SK-N-SH (cell line): ENCODE results near the gene GAB2. TPM values are rescaled to one million over a fixed set of nuclear protein-coding genes. Genes with fewer than 3 reads are reported as not detected.

ENCODE experiments used
- CTCF ChIA-PET: fragments of 300-600, 350-600 bp; formaldehyde crosslinking; extraction: SDS; loops from one replicate; lab custom pipeline; 2021; lab: Yijun Ruan, JAX
- POLR2A ChIA-PET: fragments of 350-600 bp; sonication (Branson Sonifier 250); formaldehyde crosslinking; extraction: SDS; loops from one replicate; lab custom pipeline; 2020; ENCODE audit warnings: antibody characterized with exemption, inconsistent platforms; lab: Yijun Ruan, JAX
- DNase-seq: peaks from one replicate; pipeline ENCODE4 v3.0.0; 2012
- H2AFZ ChIP-seq: fragments of 200-600 bp; sonication (generic); 2 replicates; pipeline ENCODE4 v1.8.1; 2016; ENCODE audit warnings: antibody characterized with exemption, mild to moderate bottlenecking, low read depth
- H3F3A ChIP-seq: fragments of 200-600 bp; sonication (generic); replicated peaks from 2 replicates; pipeline ENCODE3; 2016; ENCODE audit warnings: antibody characterized with exemption, mild to moderate bottlenecking; ENCODE audit not compliant: insufficient read depth
- H3K27ac ChIP-seq, 2 experiments: fragments of 200-500 bp in 1 of 2; fragments of 200-600 bp in 1 of 2; sonication (Bioruptor generic) in 1 of 2; sonication (generic), shearing (Covaris generic) in 1 of 2; 2 replicates each; pipeline versions ENCODE4 v1.5.1 to v1.6.1; 2014 to 2016; ENCODE audit warnings: low read depth in 2 of 2, inconsistent platforms in 1 of 2, low read length in 1 of 2, mild to moderate bottlenecking in 1 of 2, mixed read lengths in 1 of 2
- H3K27me3 ChIP-seq: fragments of 200-600 bp; sonication (generic), shearing (Covaris generic); 2 replicates; pipeline ENCODE4 v1.6.1; 2016; ENCODE audit warnings: mixed run types; ENCODE audit not compliant: insufficient read depth
- H3K36me3 ChIP-seq, 2 experiments: fragments of 200-500 bp in 1 of 2; fragments of 200-600 bp in 1 of 2; sonication (Bioruptor generic) in 1 of 2; sonication (generic) in 1 of 2; replicated peaks in 1 of 2; 2 replicates each; pipeline versions ENCODE3 to v1.5.1; 2014 to 2016; ENCODE audit warnings: low read length in 1 of 2, mild to moderate bottlenecking in 1 of 2; ENCODE audit not compliant: insufficient read depth in 2 of 2, control insufficient read depth in 1 of 2
- H3K4me1 ChIP-seq, 2 experiments: fragments of 200-500 bp in 1 of 2; fragments of 200-600 bp in 1 of 2; sonication (Bioruptor generic) in 1 of 2; sonication (generic), shearing (Covaris generic) in 1 of 2; 2 replicates each; pipeline versions ENCODE4 v1.5.1 to v1.6.1; 2014 to 2016; ENCODE audit warnings: low read depth in 1 of 2, low read length in 1 of 2, mixed run types in 1 of 2; ENCODE audit not compliant: insufficient read depth in 2 of 2, control insufficient read depth in 1 of 2
- H3K4me2 ChIP-seq: fragments of 200-600 bp; sonication (generic), shearing (Covaris generic); 2 replicates; pipeline ENCODE4 v1.6.1; 2017; ENCODE audit warnings: mixed run types
- H3K4me3 ChIP-seq, 2 experiments: fragments of 200-500 bp in 1 of 2; fragments of 200-600 bp in 1 of 2; sonication (Bioruptor generic) in 1 of 2; sonication (generic), shearing (Covaris generic) in 1 of 2; 2 replicates each; pipeline versions ENCODE4 v1.5.1 to v1.8.1; 2014 to 2016; ENCODE audit warnings: low read depth in 2 of 2, inconsistent platforms in 1 of 2, low read length in 1 of 2, mild to moderate bottlenecking in 1 of 2, mixed read lengths in 1 of 2, moderate library complexity in 1 of 2
- H3K79me2 ChIP-seq: fragments of 200-600 bp; sonication (generic); 2 replicates; pipeline ENCODE4 v1.8.1; 2017; ENCODE audit warnings: mild to moderate bottlenecking; ENCODE audit not compliant: insufficient read depth
- H3K9ac ChIP-seq: fragments of 200-600 bp; sonication (generic); 2 replicates; pipeline ENCODE4 v1.6.1; 2017; ENCODE audit warnings: mixed run types
- H3K9me2 ChIP-seq: fragments of 200-600 bp; sonication (generic); 2 replicates; pipeline ENCODE4 v1.6.1; 2017; ENCODE audit warnings: mixed run types
- H3K9me3 ChIP-seq: fragments of 200-600 bp; sonication (generic); 2 replicates; pipeline ENCODE4 v1.6.1; 2017; ENCODE audit warnings: mixed run types, mild to moderate bottlenecking, moderate library complexity
- H4K20me1 ChIP-seq: fragments of 200-600 bp; sonication (generic); 2 replicates; pipeline ENCODE4 v1.6.1; 2017; ENCODE audit warnings: mild to moderate bottlenecking, mixed run types; ENCODE audit not compliant: insufficient read depth
- CHD2 ChIP-seq: fragments of 150-350 bp; IDR thresholded peaks from 2 replicates; pipeline ENCODE4 v1.6.1; 2018; ENCODE audit warnings: low read length; ENCODE audit not compliant: partially characterized antibody
- FOSL2 ChIP-seq: IDR thresholded peaks from 2 replicates; pipeline ENCODE4 v1.4.0; 2012; ENCODE audit warnings: low read depth, mild to moderate bottlenecking, moderate library complexity, borderline replicate concordance
- FOXJ3 ChIP-seq: sonication (generic); formaldehyde crosslinking; IDR thresholded peaks from 2 replicates; pipeline ENCODE4 v1.5.1; 2020; ENCODE audit warnings: mild to moderate bottlenecking, missing genetic modification reagents
- FOXM1 ChIP-seq: IDR thresholded peaks from 2 replicates; pipeline ENCODE4 v1.4.0; 2012; ENCODE audit warnings: low read depth, mild to moderate bottlenecking
- GABPA ChIP-seq: IDR thresholded peaks from 2 replicates; pipeline ENCODE4 v1.4.0; 2012; ENCODE audit warnings: low read depth, mild to moderate bottlenecking
- GATA2 ChIP-seq: sonication (generic); formaldehyde crosslinking; IDR thresholded peaks from 2 replicates; pipeline ENCODE4 v1.5.0; 2020; ENCODE audit warnings: mild to moderate bottlenecking, missing genetic modification reagents
- IRF3 ChIP-seq: fragments of 150-350 bp; IDR thresholded peaks from 2 replicates; pipeline ENCODE4 v1.6.1; 2016; ENCODE audit warnings: mild to moderate bottlenecking, low read depth, low read length
- JUND ChIP-seq: IDR thresholded peaks from 2 replicates; pipeline ENCODE4 v1.4.0; 2012
- MAX ChIP-seq: IDR thresholded peaks from 2 replicates; pipeline ENCODE4 v1.4.0; 2012; ENCODE audit warnings: low read depth
- MEF2A ChIP-seq: IDR thresholded peaks from 2 replicates; pipeline ENCODE4 v1.4.0; 2012; ENCODE audit warnings: low read depth, borderline replicate concordance
- MXI1 ChIP-seq: IDR thresholded peaks from 2 replicates; pipeline ENCODE4 v1.6.1; 2012; ENCODE audit warnings: mild to moderate bottlenecking, low read depth, low read length, improper control_type of control experiment
- NFIC ChIP-seq: IDR thresholded peaks from 2 replicates; pipeline ENCODE4 v1.4.0; 2012; ENCODE audit warnings: borderline replicate concordance
- PBX3 ChIP-seq: IDR thresholded peaks from 2 replicates; pipeline ENCODE4; 2012
- RAD21 ChIP-seq: IDR thresholded peaks from 2 replicates; pipeline ENCODE4 v1.6.1; 2012; ENCODE audit warnings: mild to moderate bottlenecking, low read length
- REST ChIP-seq: IDR thresholded peaks from 2 replicates; pipeline ENCODE4 v1.6.1; 2012; ENCODE audit warnings: mild to moderate bottlenecking, low read depth, low read length, moderate library complexity
- RXRA ChIP-seq: IDR thresholded peaks from 2 replicates; pipeline ENCODE4 v1.4.0; 2012; ENCODE audit warnings: low read depth, mild to moderate bottlenecking, borderline replicate concordance
- SIN3A ChIP-seq: IDR thresholded peaks from 2 replicates; pipeline ENCODE4 v1.6.1; 2012; ENCODE audit warnings: low read depth, mild to moderate bottlenecking, low read length, moderate library complexity, borderline replicate concordance
- TAF1 ChIP-seq: IDR thresholded peaks from 2 replicates; pipeline ENCODE4 v1.6.1; 2012; ENCODE audit warnings: low read depth, mild to moderate bottlenecking, low read length, moderate library complexity, borderline replicate concordance
- TCF12 ChIP-seq: IDR thresholded peaks from 2 replicates; pipeline ENCODE4 v1.4.0; 2012
- USF2 ChIP-seq: fragments of 150-350 bp; IDR thresholded peaks from 2 replicates; pipeline ENCODE4 v1.6.1; 2017; ENCODE audit warnings: antibody characterized with exemption, low read length, low read depth, borderline replicate concordance
- WGBS: methylation state at CpG from one replicate; pipeline ENCODE4 v1.1.6; 2017; ENCODE audit warnings: low lambda C conversion rate; 5-methylcytosine and 5-hydroxymethylcytosine counted together
- polyA plus RNA-seq, 3 experiments: library from polyadenylated mRNA; depleted of rRNA; stranded (reverse); fragments of >200 nt; gene quantifications; 2 replicates each; pipeline ENCODE4 v1.2.3, GENCODE V29; 2012
- TF ChIP-seq, protein P1 (sequence below): fragments of 200-600 bp; sonication (generic); IDR thresholded peaks from 2 replicates; pipeline ENCODE4 v1.6.1; 2017; ENCODE audit warnings: antibody characterized with exemption, mild to moderate bottlenecking, moderate library complexity

GAB2 gene
- polyA plus RNA-seq, 1 of the 3 experiments (the other 2 are of a cell fraction), result 5.6 TPM

DNA sequence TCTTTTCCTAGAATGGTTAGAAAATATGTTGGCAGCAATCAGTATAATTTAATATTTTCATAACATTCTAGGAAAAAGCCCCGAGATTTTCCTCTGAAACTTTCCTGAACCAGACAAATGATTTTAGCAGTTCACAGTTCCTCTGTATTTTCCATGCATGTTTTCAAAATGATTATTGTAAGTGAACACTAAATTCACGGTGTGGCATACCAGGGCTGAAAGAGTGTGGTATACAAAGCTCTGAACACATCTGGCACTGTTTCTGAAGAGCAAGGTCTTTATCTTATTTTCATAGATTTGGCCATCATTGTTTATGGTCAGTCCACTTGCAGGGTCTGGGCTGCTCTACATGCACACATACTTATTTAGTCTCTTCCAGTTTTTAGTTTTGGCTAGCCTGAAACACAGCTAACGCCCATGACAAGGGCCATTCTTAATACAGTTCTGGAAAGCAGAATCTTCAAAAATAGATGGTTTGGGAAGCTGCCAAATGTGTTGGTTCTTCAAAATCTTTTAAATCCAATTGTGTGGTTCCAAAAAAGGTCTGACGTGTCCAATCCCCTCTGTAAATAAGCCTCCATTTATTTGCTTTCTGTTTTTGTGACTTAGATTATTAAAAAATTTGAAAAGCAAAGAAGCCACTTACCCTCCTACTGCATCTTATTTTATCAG is 7.9 kb upstream of the GAB2 start:
- Histone ChIP-seq H3K27me3 (no peaks in the 10 kb centered on the region), H3K4me2 (0 out of 2 replicates have a peak overlapping the region, but pooled peaks have one; percentile 9), H3K27ac (peak overlapping the region; percentile 32 to 100; a peak in 3 of 4 replicates), H3K4me1 (peaks cover 20 to 61% of the 10 kb centered on the region in 2 experiments), H3K79me2 (no peaks in the 10 kb centered on the region), H3F3A (peaks cover 7% of the 10 kb centered on the region), H4K20me1 (no peaks in the 10 kb centered on the region), H3K9me2 (no peaks in the 10 kb centered on the region), H3K36me3 (no peaks in the 10 kb centered on the region), H3K4me3 (no peak overlapping the region), H2AFZ (no peak overlapping the region), H3K9ac (no peak overlapping the region)
- ChIA-PET POLR2A (interaction anchor here (0.6 to 2.0 kb wide), 9 partner anchors 9 to 286 kb away, joined by 3 to 13 read pairs (median 4); partner anchors contain the start of genes ALG8 and NARS2), CTCF (interaction anchor here (1.2 to 2.2 kb wide), 6 partner anchors 9 to 380 kb away, joined by 3 to 16 read pairs (median 5); no protein-coding TSS in a partner anchor)
- 62% methylated on average over 4 of the region's 4 CpGs for WGBS
- peak; percentile 27 for DNase-seq
- no peak for TF ChIP-seq TAF1
- TF ChIP-seq TCF12, result no peak
- TF ChIP-seq PBX3, result no peak
- TF ChIP-seq FOXJ3, result no peak
- TF ChIP-seq FOXM1, result no peak
- TF ChIP-seq GABPA, result no peak
- peak; percentile 30; the same call in 1 of the 2 replicates for TF ChIP-seq GATA2 (CRISPR knock-in tag)
- no peak for TF ChIP-seq USF2
- TF ChIP-seq MEF2A, result no peak
- TF ChIP-seq JUND, result no peak
- TF ChIP-seq, protein P1, sequence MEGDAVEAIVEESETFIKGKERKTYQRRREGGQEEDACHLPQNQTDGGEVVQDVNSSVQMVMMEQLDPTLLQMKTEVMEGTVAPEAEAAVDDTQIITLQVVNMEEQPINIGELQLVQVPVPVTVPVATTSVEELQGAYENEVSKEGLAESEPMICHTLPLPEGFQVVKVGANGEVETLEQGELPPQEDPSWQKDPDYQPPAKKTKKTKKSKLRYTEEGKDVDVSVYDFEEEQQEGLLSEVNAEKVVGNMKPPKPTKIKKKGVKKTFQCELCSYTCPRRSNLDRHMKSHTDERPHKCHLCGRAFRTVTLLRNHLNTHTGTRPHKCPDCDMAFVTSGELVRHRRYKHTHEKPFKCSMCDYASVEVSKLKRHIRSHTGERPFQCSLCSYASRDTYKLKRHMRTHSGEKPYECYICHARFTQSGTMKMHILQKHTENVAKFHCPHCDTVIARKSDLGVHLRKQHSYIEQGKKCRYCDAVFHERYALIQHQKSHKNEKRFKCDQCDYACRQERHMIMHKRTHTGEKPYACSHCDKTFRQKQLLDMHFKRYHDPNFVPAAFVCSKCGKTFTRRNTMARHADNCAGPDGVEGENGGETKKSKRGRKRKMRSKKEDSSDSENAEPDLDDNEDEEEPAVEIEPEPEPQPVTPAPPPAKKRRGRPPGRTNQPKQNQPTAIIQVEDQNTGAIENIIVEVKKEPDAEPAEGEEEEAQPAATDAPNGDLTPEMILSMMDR, result no peak
- peak; percentile 22 for TF ChIP-seq CHD2
- no peak for TF ChIP-seq MAX
- TF ChIP-seq REST, result no peak
- TF ChIP-seq NFIC, result no peak
- TF ChIP-seq SIN3A, result no peak
- TF ChIP-seq RXRA, result no peak
- no peak for TF ChIP-seq FOSL2
- peak; percentile 49; the same call in 1 of the 2 replicates for TF ChIP-seq MXI1
- TF ChIP-seq RAD21, result peak; percentile 27
- TF ChIP-seq IRF3, result no peak
- TF ChIP-seq, all 33 proteins: peak for 4
- H3K9me3 ChIP-seq, result no peaks in the 10 kb centered on the region
